Measurements from ENCODE around the gene CDH13.

Gene CDH13

GRCh38 chr16:83306961-83307593 lies 680.3 kb downstream of the CDH13 start:
- no peak overlapping the region for H3K4me2 ChIP-seq (ENCODE audit: low read length)
- H3K27me3 ChIP-seq (ENCODE audit: control insufficient read depth, low read length): no peaks in the 10 kb centered on the region
- no peaks in the 10 kb centered on the region for H3K9me2 ChIP-seq (replicated peaks; ENCODE audit: control insufficient read depth, low read length)
- H3K36me3 ChIP-seq (ENCODE audit: control insufficient read depth, low read length): no peaks in the 10 kb centered on the region
- H3K79me2 ChIP-seq (ENCODE audit: control insufficient read depth, low read length): no peaks in the 10 kb centered on the region
- no peak for TF ChIP-seq EZH2phosphoT487 (IDR thresholded peaks at IDR 0.05; ENCODE audit: borderline replicate concordance, low read length)
- no peak for TF ChIP-seq CTCF (IDR thresholded peaks at IDR 0.05; ENCODE audit: low read depth, low read length, poor library complexity, severe bottlenecking)
- H3K9me3 ChIP-seq (ENCODE audit: control insufficient read depth, insufficient read depth, low read length): no peaks in the 10 kb centered on the region
- no peaks in the 10 kb centered on the region for H4K20me1 ChIP-seq (ENCODE audit: control insufficient read depth, insufficient read depth, low read depth, low read length)
- H3K4me3 ChIP-seq (ENCODE audit: low read length): no peak overlapping the region
- no peaks in the 10 kb centered on the region for H3F3A ChIP-seq (ENCODE audit: control insufficient read depth, insufficient read depth)
- no peaks in the 10 kb centered on the region for H3K4me1 ChIP-seq (ENCODE audit: control insufficient read depth, low read length)
- H3K27ac ChIP-seq (ENCODE audit: low read depth, low read length): no peak overlapping the region

- Histone ChIP-seq H3K9me2 (replicated peaks; ENCODE audit: control insufficient read depth, low read length) (no peaks in the 10 kb centered on the region), H3K4me1 (ENCODE audit: control insufficient read depth, low read length) (no peaks in the 10 kb centered on the region), H3F3A (ENCODE audit: control insufficient read depth, insufficient read depth) (no peaks in the 10 kb centered on the region), H3K36me3 (ENCODE audit: control insufficient read depth, low read length) (no peaks in the 10 kb centered on the region), H3K9me3 (ENCODE audit: control insufficient read depth, insufficient read depth, low read length) (no peaks in the 10 kb centered on the region), H3K4me3 (ENCODE audit: low read length) (no peak overlapping the region), H3K79me2 (ENCODE audit: control insufficient read depth, low read length) (no peaks in the 10 kb centered on the region), H3K27me3 (ENCODE audit: control insufficient read depth, low read length) (no peaks in the 10 kb centered on the region), H4K20me1 (ENCODE audit: control insufficient read depth, insufficient read depth, low read depth, low read length) (no peaks in the 10 kb centered on the region), H3K4me2 (ENCODE audit: low read length) (no peak overlapping the region), H3K27ac (ENCODE audit: low read depth, low read length) (no peak overlapping the region)
- TF ChIP-seq CTCF (IDR thresholded peaks at IDR 0.05; ENCODE audit: low read depth, low read length, poor library complexity, severe bottlenecking) (no peak), EZH2phosphoT487 (IDR thresholded peaks at IDR 0.05; ENCODE audit: borderline replicate concordance, low read length) (no peak)
Observed at GRCh38 chr16:83307594-83307992, 680.8 kb downstream of the CDH13 start.

GRCh38 chr16:83308414-83308813 lies 681.6 kb downstream of the CDH13 start:
- Histone ChIP-seq H4K20me1 (ENCODE audit: control insufficient read depth, insufficient read depth, low read depth, low read length) (no peaks in the 10 kb centered on the region), H3K79me2 (ENCODE audit: control insufficient read depth, low read length) (no peaks in the 10 kb centered on the region), H3K9me2 (replicated peaks; ENCODE audit: control insufficient read depth, low read length) (no peaks in the 10 kb centered on the region), H3K27ac (ENCODE audit: low read depth, low read length) (no peak overlapping the region), H3K4me2 (ENCODE audit: low read length) (no peak overlapping the region), H3K9me3 (ENCODE audit: control insufficient read depth, insufficient read depth, low read length) (no peaks in the 10 kb centered on the region), H3F3A (ENCODE audit: control insufficient read depth, insufficient read depth) (no peaks in the 10 kb centered on the region), H3K36me3 (ENCODE audit: control insufficient read depth, low read length) (no peaks in the 10 kb centered on the region), H3K27me3 (ENCODE audit: control insufficient read depth, low read length) (no peaks in the 10 kb centered on the region), H3K4me3 (ENCODE audit: low read length) (no peak overlapping the region), H3K4me1 (ENCODE audit: control insufficient read depth, low read length) (no peaks in the 10 kb centered on the region)
- TF ChIP-seq EZH2phosphoT487 (IDR thresholded peaks at IDR 0.05; ENCODE audit: borderline replicate concordance, low read length): no peak

GRCh38 chr16:83310816-83311215 lies 684.0 kb downstream of the CDH13 start:
- Histone ChIP-seq H3K4me3 (ENCODE audit: low read length) (no peak overlapping the region), H4K20me1 (ENCODE audit: control insufficient read depth, insufficient read depth, low read depth, low read length) (no peaks in the 10 kb centered on the region), H3K4me1 (ENCODE audit: control insufficient read depth, low read length) (no peaks in the 10 kb centered on the region), H3K4me2 (ENCODE audit: low read length) (no peak overlapping the region), H3F3A (ENCODE audit: control insufficient read depth, insufficient read depth) (no peaks in the 10 kb centered on the region), H3K9me3 (ENCODE audit: control insufficient read depth, insufficient read depth, low read length) (no peaks in the 10 kb centered on the region), H3K27ac (ENCODE audit: low read depth, low read length) (no peak overlapping the region), H3K27me3 (ENCODE audit: control insufficient read depth, low read length) (no peaks in the 10 kb centered on the region), H3K36me3 (ENCODE audit: control insufficient read depth, low read length) (no peaks in the 10 kb centered on the region), H3K79me2 (ENCODE audit: control insufficient read depth, low read length) (no peaks in the 10 kb centered on the region), H3K9me2 (replicated peaks; ENCODE audit: control insufficient read depth, low read length) (no peaks in the 10 kb centered on the region)
- TF ChIP-seq CTCF (IDR thresholded peaks at IDR 0.05; ENCODE audit: low read depth, low read length, poor library complexity, severe bottlenecking) (no peak), EZH2phosphoT487 (IDR thresholded peaks at IDR 0.05; ENCODE audit: borderline replicate concordance, low read length) (no peak)

All from DOHH2 (cell line).